Ovary (tissue), 9 donors: ENCODE data around the gene STAT4. TPM values are rescaled to one million over a fixed set of nuclear protein-coding genes. Genes with fewer than 3 reads are reported as not detected.

Source experiments
- DNase-seq, 5 donors: peaks; one replicate each; pipeline ENCODE4 v3.0.0-alpha.2; 2019 to 2020
- H3K27ac ChIP-seq, 2 donors: fragments of 200-600 bp; one replicate each; pipeline versions ENCODE4 v1.5.1 to v1.8.0; 2019 to 2022
- H3K27me3 ChIP-seq: fragments of 200-600 bp; one replicate; pipeline ENCODE4 v1.8.0; 2022
- H3K36me3 ChIP-seq: fragments of 200-600 bp; sonication (generic); one replicate; pipeline ENCODE4 v1.5.1; 2019
- H3K4me1 ChIP-seq: one replicate; pipeline ENCODE4 v1.8.1; 2013; ENCODE audit warnings: mild to moderate bottlenecking, moderate library complexity; ENCODE audit not compliant: insufficient read depth
- H3K4me3 ChIP-seq: fragments of 200-600 bp; sonication (generic); one replicate; pipeline ENCODE4 v1.5.1; 2017
- H3K9me3 ChIP-seq, 2 donors: fragments of 200-600 bp in 1 of 2; sonication (generic) in 1 of 2; one replicate each; pipeline versions ENCODE4 v1.5.1 to v1.8.1; 2013 to 2019; ENCODE audit warnings: mild to moderate bottlenecking in 1 of 2, moderate library complexity in 1 of 2
- CTCF ChIP-seq, 3 donors: fragments of 450-650 bp in 2 of 3; fragments of 200-600 bp in 1 of 3; IDR thresholded peaks; one replicate each; pipeline versions ENCODE4 v1.5.1 to v1.8.0; 2016 to 2022; ENCODE audit warnings: antibody characterized with exemption in 3 of 3, mild to moderate bottlenecking in 1 of 3
- EP300 ChIP-seq: sonication (generic); formaldehyde crosslinking; IDR thresholded peaks from one replicate; pipeline ENCODE4 v1.6.1; 2017; ENCODE audit warnings: antibody characterized with exemption
- POLR2A ChIP-seq: fragments of 450-650 bp; IDR thresholded peaks from one replicate; pipeline ENCODE4 v1.6.1; 2017; ENCODE audit warnings: antibody characterized with exemption, mild to moderate bottlenecking, moderate library complexity
- WGBS, 3 donors: extraction: QIAGEN DNeasy Blood & Tissue Kit in 1 of 3; methylation state at CpG; one replicate each; pipeline versions ENCODE4 v1.1.5 to v1.1.7; 2013 to 2017; 5-methylcytosine and 5-hydroxymethylcytosine counted together
- intact Hi-C, 4 donors: fragments of 100-400 bp; cut with DNase I; formaldehyde crosslinking; loops; one replicate each; pipeline versions ENCODE4 v1.11.0 to v1.15.1; 2022 to 2023
- polyA plus RNA-seq, 2 donors: library from polyadenylated mRNA; stranded (reverse); fragments of 200-250 nt in 1 of 2; fragments of 350-450 nt in 1 of 2; fragmentation: Illumina TruSeq in 1 of 2; extraction: RNeasy Lipid Tissue Mini Kit (QIAGEN cat#74804) in 1 of 2; gene quantifications; one replicate each; pipeline ENCODE4 v1.2.3, GENCODE V29; 2013 to 2014
- total RNA-seq, 7 donors: library from RNA; depleted of rRNA in 2 of 7; stranded (reverse); fragments of >200 nt in 2 of 7; fragmentation: NEBNext Ultra II Directional in 3 of 7; extraction: Animal tissue kit (Norgen Biotek cat#: 25700) in 3 of 7; gene quantifications; one replicate each; pipeline versions ENCODE4 v1.1.0 to v1.2.4, GENCODE V29; 2016 to 2023
- donor health status: DM: no; HTN: no; CAD: no; lungs with moderate emphysema.
- donor health status: DM: no; HTN: no; CAD: no.
- donor health status: Bipolar disorder and iron deficiency.
- donor health status: DM: yes; HTN: yes; CAD: no.
- donor health status: DM: no; HTN: no; CAD: no.
- donor health status: DM: yes; HTN: yes; CAD: no.

STAT4 gene
- total and polyA plus RNA-seq, 9 donors: 0.52 to 3.6 (median 1.5) TPM

GRCh38 chr2:191103774-191104173 is 47.0 kb downstream of the STAT4 start:
- intact Hi-C loops: no loop called here
- no peak for TF ChIP-seq POLR2A
- no peak for TF ChIP-seq CTCF (IDR thresholded peaks at IDR 0.05)
- no peak for TF ChIP-seq EP300
- no peak overlapping the region for H3K27ac ChIP-seq
- H3K36me3 ChIP-seq: no peaks in the 10 kb centered on the region
- 93 to 95% (median 94%) methylated on average over 1 of the region's 1 CpG for WGBS, 3 donors
- H3K4me3 ChIP-seq: no peak overlapping the region
- DNase-seq: no peak
- H3K4me1 ChIP-seq: peaks cover 2% of the 10 kb centered on the region
- H3K27me3 ChIP-seq: no peaks in the 10 kb centered on the region
- H3K9me3 ChIP-seq: no peaks in the 10 kb centered on the region

GRCh38 chr2:191100216-191100615 is 50.6 kb downstream of the STAT4 start:
- Histone ChIP-seq H3K9me3 (no peaks in the 10 kb centered on the region), H3K27ac (no peak overlapping the region), H3K4me1 (no peaks in the 10 kb centered on the region), H3K27me3 (no peaks in the 10 kb centered on the region), H3K36me3 (no peaks in the 10 kb centered on the region), H3K4me3 (no peak overlapping the region)
- intact Hi-C loops: no loop called here
- no peak for DNase-seq
- WGBS, 3 donors: 92 to 98% (median 97%) methylated on average over 5 of the region's 5 CpGs
- TF ChIP-seq EP300 (no peak), CTCF (IDR thresholded peaks at IDR 0.05) (no peak), POLR2A (no peak)

GRCh38 chr2:191087311-191087710 is 63.5 kb downstream of the STAT4 start:
- DNase-seq: no peak
- H3K36me3 ChIP-seq: no peaks in the 10 kb centered on the region
- H3K27me3 ChIP-seq: no peaks in the 10 kb centered on the region
- H3K4me1 ChIP-seq: no peaks in the 10 kb centered on the region
- WGBS, 3 donors: 94 to 97% (median 96%) methylated on average over 2 of the region's 2 CpGs
- no peak overlapping the region for H3K27ac ChIP-seq
- TF ChIP-seq CTCF (IDR thresholded peaks at IDR 0.05): no peak
- no peak for TF ChIP-seq EP300
- TF ChIP-seq POLR2A: no peak
- intact Hi-C loops: no loop called here
- no peak overlapping the region for H3K4me3 ChIP-seq
- no peaks in the 10 kb centered on the region for H3K9me3 ChIP-seq

- no peak for DNase-seq
- H3K36me3 ChIP-seq: no peaks in the 10 kb centered on the region
- H3K27ac ChIP-seq: no peak overlapping the region
- H3K9me3 ChIP-seq: no peaks in the 10 kb centered on the region
- H3K27me3 ChIP-seq: no peaks in the 10 kb centered on the region
- no peak overlapping the region for H3K4me3 ChIP-seq
- TF ChIP-seq EP300 (no peak), CTCF (IDR thresholded peaks at IDR 0.05) (no peak), POLR2A (no peak)
- H3K4me1 ChIP-seq: no peaks in the 10 kb centered on the region
- intact Hi-C loops: no loop called here
Measured at GRCh38 chr2:191086706-191087105, 64.1 kb downstream of the STAT4 start.

- DNase-seq: no peak
- Histone ChIP-seq H3K36me3 (no peaks in the 10 kb centered on the region), H3K4me1 (no peaks in the 10 kb centered on the region), H3K9me3 (no peaks in the 10 kb centered on the region), H3K4me3 (no peak overlapping the region), H3K27ac (no peak overlapping the region), H3K27me3 (no peaks in the 10 kb centered on the region)
- 87 to 95% (median 93%) methylated on average over 3 of the region's 3 CpGs for WGBS, 3 donors
- intact Hi-C loops: no loop called here
- TF ChIP-seq POLR2A (no peak), CTCF (IDR thresholded peaks at IDR 0.05) (no peak), EP300 (no peak)
Measured at GRCh38 chr2:191083540-191083939, 67.3 kb downstream of the STAT4 start.
